Activated CD8-positive, alpha-beta memory T cell treated with anti-CD3 and anti-CD28 coated beads for 24 hours (primary cell): ENCODE measurements around the gene SAT1.
"Not testable (repeated sequence)": the region's sequence is repeated elsewhere in the genome, so short reads cannot be mapped to it uniquely, and the experiment has no call there.

Source experiments
- DNase-seq: peaks from one replicate; pipeline ENCODE4 v3.0.0-alpha.2; 2020

Gene SAT1

DNA sequence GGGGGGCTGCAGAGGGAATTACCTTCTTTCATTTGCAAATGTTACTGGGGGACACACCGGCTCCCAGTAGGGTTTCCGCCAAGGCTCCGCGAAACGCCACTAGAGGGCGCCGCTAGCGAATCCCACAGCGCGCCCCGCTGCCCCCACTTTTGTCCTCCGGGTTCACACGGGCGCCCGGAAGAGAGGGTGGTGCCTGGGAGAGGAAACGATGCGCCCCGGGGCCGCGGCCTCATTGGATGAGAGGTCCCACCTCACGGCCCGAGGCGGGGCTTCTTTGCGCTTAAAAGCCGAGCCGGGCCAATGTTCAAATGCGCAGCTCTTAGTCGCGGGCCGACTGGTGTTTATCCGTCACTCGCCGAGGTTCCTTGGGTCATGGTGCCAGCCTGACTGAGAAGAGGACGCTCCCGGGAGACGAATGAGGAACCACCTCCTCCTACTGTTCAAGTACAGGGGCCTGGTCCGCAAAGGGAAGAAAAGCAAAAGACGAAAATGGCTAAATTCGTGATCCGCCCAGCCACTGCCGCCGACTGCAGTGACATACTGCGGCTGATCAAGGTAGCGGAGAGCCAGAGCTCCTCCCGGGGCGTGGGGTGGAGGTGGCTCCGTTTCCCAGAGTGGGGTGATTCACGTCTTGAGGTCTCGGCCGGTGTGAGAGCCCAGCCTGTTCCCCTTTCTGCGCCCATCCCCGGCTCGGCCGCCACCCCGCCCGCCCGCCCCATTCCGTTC, at the start of gene SAT1:
SAT1 (plus strand) TSS at position 311 of the 726 bp plus-strand sequence; CDS start at position 490, 179 bp downstream.
- peak; percentile 94 for DNase-seq

DNA sequence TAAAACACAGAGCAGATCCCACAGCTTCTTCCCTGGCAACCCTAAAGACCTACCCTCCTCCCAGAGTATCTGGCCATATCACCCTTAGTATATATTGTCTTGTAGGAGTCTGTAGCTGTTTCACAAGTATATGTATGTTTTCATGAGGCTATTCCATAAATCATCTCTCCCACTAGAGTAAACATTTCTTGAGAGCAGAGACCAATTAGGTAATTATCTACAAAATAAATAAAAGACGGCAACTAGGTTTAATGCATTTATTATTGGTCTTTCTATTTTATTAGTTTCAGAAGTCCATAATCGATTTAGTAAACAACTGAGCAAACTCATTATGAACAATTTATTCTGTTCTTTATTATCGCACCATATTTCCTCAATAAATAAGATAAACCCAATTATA, 46.9 kb upstream of the SAT1 start:
- no peak for DNase-seq

DNA sequence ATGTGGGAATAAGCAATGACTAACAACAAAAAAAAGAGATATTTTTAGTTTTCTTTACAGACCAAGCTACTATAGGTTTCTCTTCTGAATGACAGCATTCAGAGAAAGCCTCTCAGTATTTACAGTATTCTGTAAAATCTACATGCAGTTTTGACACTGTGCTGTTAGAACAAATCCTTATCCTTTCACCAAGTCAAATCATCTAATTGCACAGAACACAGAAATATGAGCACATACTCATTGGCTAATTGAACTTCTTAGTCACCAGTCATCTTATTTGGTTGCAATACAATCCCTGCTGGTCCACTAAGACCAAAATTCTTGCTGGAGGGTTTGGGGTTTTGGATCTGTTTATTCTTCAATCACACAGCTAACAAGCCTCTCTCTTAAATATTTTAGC, 45.6 kb upstream of the SAT1 start:
- no peak for DNase-seq

DNA sequence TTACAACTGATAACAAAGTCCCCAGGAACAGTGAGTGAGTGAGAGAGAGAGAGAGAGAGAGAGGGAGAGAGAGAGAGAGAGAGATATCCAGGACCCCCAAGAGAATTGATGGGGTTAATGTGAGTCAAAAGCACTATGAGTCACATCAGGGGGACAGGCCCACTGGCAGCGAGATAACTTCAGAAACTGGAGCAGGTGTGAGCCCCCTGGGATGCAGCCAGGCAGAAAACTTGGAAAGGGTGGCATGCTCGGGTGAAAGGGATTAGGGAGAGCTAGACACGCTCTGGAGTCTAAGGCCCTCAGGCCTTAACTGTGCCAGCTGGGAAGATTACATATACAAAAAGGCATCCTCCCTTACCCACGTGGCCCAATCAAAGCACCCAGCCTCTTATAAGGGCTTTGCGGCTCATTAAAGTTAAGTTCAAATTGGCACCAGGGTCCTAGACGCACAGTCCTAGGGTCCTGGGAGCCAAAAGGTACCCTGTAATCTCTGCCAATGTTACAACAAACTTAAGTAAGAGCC, 40.7 kb upstream of the SAT1 start:
- peak; percentile 62 for DNase-seq

DNA sequence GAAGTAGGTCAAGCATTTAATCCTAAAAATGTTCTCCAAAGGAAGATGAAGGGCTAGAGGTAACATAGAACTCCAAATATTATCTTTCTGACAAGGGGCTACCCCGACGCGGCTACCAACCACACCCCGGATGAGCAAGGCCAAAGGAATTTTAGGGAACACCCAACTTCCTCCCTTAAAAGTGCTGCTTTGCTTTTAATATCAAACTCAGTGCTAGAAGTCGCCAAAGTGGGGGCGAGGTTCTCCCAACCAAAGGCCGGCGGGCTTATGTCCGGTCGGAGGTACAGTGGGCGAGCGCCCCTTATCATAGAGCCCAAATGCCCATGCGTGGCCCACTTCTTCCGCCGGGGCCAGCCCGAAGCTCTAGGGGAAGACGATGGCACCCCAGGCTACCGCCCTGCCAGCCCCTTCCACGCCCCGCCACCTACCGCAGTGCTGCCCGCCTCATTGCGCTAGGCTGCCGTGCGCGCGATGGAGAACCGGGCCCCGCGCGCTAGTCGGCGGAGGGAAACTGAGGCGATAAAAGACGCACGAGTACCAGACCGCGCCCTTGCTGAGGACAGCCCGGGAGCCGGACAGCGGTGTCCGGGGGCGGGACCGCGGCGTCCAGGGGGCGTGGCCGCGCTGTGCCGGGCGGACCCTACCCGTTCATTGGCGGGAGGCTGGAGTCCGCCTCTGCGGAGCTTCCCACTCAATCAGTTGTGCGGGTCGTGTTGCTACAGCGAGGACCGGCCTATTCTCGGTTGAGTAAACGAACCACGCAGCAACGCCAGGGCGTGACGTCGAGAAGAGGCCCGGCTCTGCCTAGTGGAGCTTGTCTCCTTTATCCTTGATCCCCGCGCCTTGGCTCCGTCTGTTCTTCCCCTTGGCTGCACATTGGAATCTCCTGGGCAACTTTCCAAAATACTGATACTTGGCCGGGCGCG, 40.0 kb upstream of the SAT1 start, which contains the start of gene ACOT9:
ACOT9 (minus strand) TSS at position 580 of the 926 bp plus-strand sequence; CDS start at position 448, 132 bp downstream.
- peak; percentile 85 for DNase-seq

DNA sequence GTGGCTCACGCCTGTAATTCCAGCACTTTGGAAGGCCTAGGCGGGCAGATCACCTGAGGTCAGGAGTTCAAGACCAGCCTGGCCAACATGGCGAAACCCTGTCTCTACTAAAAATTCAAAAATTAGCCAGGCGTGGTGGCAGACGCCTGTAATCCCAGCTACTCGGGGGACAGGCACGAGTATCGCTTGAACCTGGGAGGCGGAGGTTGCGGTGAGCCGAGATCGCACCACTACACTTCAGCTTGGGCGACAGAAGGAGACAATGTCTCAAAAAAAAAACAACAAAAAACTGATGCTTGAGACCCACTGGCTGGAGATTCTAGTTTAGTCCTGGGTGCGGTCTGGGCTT, 39.4 kb upstream of the SAT1 start:
- not testable (repeated sequence) for DNase-seq

DNA sequence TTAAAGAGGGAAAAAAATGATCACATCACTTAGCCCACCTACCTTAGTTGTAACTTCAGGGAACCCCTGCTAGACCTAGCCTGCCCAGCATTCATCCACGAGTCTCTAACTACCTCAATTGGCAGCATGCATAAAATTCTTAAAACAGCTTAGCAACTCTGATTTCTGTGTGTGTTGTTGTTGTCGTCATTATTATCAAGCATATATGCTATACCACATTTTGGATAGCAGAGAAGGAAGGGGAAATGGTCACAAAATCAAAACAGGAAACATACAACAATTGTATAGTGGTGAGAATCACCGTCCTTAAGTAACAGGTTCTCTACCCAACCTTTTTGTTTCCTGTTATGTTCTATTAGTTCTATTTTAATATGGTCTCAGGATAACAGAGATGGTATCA, 37.2 kb upstream of the SAT1 start:
- DNase-seq, result no peak

DNA sequence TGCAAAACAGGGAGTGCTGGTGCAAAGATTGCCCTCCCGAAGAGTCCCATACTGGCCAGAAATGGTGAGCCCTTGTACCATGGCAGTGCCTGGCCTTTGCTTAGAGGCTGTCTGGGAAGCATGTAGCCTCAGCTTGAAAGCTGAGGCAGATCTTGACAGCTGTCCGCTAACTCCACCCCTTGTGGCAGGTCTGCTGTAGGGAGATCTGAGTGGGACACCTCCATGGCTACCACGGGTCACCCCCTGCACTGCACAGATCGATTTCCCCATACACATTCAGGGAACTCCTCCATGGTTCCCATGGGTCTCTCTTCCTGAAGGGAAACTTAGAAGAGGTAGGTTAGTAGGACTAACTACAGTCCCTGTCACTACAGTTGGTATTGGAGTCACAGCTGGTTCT, 33.8 kb upstream of the SAT1 start:
- no peak for DNase-seq

DNA sequence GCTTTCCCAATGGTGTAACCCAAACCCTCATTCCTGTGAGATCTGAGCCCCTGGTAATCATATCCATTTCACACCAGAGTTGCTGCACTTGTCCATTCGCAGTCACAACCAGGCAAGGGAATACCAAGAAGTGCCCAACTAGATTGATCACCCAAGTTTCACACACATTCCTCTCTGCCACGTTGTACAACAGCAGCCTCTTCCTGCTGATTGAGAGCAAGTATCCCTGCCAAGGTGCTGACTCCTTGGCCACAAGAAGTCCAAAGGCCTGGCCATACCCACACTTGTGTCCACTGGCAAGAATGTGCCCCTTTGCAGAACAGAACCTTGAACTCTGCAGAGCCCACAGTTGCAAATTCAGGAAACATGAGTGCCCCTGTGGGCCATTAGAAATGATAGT, 33.4 kb upstream of the SAT1 start:
- no peak for DNase-seq

DNA sequence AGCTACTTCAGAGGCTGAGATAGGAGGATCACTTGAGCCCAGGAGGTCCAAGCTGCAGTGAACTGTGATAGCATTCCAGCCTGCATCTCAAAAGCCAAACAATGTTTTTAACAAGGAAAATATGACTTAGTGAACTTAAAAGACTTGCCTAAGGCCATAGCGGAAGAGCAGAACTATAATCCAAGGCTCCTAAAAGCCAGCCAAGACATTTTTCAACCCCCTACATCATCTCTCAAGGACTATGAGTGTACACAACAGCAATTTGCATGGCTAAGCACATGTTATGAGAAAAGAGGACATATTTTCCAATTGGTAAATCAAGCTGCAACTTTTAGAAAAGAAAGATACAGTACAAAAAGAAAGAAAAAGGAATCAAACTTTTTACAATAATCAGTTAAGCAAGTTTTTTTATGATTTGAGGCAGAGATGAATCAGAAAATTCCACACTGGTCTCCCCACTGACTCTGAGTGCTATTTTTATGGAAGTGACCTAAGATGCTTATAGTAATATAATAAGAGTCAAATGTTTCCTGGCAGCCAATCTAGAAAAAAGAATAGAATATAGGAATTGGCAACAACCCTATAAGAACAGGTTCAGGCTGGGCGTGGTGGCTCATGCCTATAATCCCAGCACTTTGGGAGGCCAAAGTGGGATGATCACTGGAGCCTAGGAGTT, 30.1 kb upstream of the SAT1 start:
- no peak for DNase-seq

DNA sequence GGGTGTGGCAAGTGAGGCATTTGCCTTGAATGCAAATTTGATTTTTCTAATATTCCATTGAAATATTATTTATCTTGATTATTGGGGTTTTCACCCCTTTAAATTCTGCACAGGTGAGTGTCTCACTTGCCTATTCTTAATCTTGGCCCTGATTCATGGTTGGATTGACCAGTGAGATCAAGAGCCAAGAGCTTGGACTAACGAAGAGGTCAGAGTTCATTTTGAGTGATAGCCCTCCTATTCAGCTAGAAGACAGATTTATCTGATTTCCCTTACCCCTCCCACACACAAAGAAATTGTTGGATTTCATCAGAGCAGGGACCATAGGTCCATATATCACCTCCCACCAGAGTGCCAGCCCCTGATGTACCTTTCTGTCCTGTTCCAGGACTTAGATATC, 28.3 kb upstream of the SAT1 start:
- DNase-seq, result no peak

DNA sequence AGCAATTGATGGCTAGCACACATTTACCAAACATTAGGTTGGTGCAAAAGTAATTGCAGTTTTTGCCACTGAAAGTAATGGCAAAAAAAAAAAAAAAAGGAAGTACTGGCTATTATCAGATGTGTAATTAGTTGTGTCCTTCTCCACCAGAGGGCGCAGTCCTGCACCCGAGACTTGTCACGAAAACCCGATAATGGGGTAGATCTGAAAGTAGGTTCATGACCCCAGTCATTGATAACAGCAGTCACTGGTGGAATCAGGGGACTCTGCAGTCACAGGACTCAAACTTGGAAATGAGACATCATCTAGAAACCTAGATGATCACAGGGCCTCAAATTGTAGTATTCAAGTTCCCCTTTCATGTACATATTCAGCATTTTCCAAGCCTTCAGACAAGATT, 26.8 kb upstream of the SAT1 start:
- DNase-seq, result peak; percentile 74

DNA sequence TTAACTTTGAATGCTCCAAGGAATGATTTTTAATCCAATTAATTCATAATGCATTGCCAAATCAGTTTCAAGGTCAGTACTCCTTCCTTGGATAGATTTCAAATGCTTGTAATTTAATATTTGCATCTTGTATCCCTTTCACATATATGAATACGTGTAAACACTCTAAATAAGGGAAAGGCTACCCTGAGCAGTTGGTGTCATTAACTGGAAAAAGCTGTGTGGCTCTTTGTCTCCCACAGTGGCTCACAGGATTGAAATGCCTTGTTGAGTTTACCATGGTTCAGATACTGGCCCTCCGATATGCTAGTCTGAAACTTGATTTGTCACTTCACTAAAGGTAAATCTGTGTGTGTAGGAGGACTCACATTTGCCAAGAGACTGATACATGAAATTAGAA, 23.2 kb upstream of the SAT1 start:
- DNase-seq, result no peak

DNA sequence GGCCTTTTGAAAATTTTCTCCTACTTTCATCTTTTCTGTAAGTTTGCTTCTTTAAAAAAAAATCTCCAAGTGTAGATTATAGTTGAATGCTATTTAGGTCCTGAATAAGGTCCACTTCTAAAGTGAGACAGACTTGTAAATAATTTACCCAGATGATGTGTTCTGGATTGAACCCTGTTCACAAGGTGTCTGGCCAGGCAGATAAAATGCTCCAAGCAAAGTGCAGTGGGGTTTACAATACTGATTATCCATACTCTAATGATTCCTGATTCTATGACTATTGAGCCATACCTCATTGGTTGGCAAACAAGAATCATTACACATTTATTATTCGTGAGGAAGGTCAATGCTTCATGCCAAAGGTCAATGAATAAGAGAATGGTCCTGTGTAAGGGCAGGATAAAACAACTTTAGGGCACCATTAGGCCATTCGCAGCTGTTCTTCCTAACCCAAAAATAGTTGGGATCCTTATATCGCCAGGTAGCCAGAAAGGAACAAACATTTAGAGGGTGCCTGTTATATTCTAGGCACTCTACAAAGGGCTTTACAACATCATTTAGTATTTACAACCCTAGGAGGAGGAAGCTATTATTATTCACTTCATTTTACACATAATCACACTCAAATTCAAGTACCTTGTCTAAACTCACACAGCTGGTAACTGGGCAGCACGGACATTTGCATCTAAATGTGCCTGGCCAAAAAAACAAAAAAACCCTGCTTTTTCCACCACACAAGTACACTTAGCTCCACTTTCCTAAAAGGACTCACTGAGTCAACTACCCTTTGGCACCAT, 18.6 kb upstream of the SAT1 start:
- no peak for DNase-seq

DNA sequence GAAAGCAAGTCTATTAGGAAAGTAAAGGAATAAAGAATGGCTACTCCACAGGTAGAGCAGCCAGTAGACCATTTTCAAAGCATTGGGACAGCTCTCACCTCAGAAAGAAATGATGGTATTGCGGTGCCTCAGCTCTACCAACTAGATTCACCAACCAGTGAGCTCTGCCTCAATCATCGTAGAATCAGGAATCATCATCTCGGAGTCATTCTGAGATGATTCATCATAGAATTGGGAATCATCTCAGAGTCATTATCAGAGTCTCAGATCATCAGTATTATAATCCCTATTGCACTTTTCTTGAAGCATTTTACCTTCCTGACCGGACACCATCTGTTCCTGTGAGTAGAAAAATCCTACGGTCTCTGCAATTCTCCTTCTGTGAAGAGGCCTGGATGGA, 17.5 kb upstream of the SAT1 start:
- no peak for DNase-seq

DNA sequence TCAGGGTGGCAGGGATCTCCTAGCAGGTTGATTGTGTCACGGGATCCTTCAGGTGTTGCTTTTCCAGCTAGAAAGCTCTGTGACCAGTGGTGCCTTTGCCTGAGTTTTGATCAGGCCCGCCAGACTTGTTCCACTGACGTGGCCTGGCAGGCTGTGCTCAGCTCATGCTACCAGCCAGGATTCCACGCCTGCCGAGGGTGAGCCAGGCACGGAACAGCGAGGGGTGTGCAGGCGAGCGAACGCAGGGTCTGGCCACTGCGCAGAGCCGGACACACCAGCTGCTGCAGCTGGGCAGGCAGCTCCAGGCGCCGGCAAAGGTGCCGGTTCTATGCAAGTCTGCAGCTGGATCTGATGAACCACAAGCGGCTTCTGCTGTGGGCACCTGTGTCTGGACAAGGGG, 17.1 kb upstream of the SAT1 start:
- DNase-seq, result no peak

DNA sequence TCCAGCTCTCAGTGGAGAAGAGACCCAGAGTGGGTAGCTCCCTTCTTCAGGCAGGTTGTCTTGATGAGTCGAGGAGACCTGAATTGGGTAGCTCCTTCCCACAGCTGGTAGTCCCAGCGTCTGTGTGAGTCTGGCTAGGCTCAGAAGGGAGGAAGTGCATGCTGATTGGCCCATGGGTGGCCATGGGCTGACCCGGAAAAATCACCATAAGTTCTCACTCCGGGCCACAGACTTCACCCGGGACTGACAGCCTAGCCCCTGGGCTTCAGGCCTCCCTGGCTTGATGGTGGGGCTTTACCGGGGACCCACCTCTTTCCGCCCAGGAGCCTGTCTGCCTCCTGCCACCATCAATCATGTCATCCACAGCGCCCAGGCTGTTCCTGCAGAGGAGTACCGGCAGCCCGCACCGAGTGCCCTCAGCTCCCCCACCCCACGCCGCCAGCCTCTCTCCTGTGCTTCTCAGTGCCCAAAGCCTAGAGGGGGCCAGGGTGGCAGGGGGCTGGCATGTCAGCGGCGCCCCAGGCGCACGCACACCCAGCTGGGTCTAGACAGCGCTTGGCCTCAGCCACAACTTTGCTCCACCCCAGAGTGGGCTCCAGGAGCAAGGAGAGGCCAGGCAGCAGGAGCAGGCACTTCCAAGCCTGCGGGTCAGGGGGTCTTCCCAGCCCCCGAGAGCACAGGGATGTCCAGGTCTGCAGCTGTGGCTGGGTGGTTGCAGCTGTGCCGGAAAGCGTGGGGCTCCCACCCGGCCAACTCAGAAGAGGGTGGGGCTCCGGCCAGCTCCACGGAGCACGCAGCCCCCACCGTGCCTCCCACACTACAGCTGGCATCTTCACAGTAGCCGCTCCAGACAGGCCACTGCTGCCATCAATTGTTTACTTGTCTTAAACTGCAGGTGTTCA, 16.1 kb upstream of the SAT1 start:
- DNase-seq, result no peak

DNA sequence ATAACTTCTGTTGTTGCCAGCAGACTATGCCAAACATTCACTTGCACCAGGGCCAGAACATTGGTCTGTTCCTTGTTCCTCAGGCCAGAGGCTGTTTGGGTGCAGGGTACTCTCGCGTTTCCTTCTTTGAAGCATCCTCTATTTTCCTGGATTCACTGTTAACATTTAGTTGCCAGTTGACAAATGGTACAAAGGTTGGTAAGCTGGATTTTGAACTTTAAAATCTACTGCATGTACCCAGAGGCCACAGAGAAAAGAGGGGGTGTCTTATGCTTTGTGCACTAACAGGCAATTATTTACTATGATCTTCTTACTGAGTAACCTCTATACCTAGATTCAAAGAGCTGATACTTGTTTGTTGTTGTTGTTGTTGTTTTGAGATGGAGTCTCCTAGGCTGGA, 12.8 kb upstream of the SAT1 start:
- DNase-seq, result no peak

DNA sequence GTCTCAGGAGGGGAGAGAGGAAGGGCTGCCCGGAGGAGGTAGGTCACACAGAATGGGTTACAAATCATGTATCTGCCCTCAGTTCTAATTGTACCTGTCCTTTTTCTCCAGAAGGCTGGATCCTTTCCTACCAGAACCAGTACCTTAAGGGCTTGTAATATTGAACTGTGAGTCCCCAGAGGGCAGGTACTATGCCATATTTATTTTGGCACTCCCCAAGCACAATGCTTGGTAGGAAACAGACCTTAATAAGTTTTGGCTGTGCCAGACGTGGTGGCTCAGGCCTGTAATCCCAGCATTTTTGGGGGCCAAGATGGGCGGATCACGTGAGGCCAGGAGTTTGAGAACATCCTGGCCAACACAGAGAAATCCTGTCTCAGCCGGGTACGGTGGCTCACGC, 11.9 kb upstream of the SAT1 start:
- not testable (repeated sequence) for DNase-seq

DNA sequence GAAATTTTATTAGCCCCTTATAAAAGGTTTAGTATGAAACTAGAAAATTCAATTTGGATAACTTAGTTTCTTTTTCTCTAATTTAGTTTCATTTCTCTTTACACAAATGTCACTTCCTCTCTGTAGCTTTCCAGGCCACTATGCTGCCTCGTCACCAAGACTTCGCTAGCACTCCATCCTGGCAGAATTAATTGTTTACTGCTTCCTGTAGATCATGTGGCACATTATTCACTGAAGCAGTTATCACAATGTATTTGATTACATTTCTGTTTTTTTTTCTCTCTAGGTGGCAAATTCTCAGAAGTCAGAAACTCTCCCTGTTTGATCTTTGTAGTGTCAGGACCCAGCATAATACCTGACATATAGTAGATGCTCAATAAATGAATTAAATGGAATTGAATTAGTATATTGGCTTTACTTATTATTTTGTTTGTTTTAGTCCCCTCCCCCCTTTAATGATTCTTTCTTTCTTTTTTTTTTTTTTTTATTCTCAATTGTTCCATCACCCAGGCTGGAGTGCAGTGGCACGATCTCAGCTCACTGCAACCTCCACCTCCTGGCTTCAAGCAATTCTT, 9.3 kb upstream of the SAT1 start:
- DNase-seq, result no peak

DNA sequence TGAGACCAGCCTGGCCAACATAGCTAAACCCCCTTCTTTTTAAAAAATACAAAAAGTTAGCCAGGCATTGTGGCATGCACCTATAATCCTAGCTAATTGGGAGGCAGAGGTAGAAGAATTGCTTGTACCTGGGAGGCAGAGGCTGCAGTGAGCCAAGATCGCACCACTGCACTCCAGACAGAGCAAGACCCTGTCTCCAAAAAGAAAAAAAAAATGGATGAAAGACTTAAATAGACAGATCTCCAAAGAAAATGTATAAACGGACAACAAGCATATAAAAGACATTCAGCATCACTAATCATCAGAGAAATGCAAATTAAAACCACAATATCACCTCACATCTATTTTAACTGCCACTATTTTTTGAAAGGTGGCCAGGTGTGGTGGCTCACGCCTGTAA, 6.6 kb upstream of the SAT1 start:
- DNase-seq, result no peak
